ENCODE results near the gene GRM2.

Gene GRM2

GRCh38 chr3:51706021-51706485 is 815 bp upstream of the GRM2 start:
- DNase-seq, result no peak

GRCh38 chr3:51708216-51708845 is 1.5 kb downstream of the GRM2 start:
- DNase-seq, result no peak

GRCh38 chr3:51709004-51709420 is 2.1 kb downstream of the GRM2 start:
- DNase-seq, result no peak

GRCh38 chr3:51709675-51710074 is 2.8 kb downstream of the GRM2 start:
- DNase-seq, result no peak

- DNase-seq, result no peak
Observed at GRCh38 chr3:51710631-51711351, 3.9 kb downstream of the GRM2 start.

GRCh38 chr3:51711352-51712037 is 4.6 kb downstream of the GRM2 start:
- no peak for DNase-seq

- no peak for DNase-seq
Observed at GRCh38 chr3:51712038-51712420, 5.2 kb downstream of the GRM2 start.

GRCh38 chr3:51712511-51712931 is 5.7 kb downstream of the GRM2 start:
- DNase-seq, result no peak

GRCh38 chr3:51712963-51713362 is 6.1 kb downstream of the GRM2 start:
- DNase-seq, result no peak

GRCh38 chr3:51715231-51715976 is 8.5 kb downstream of the GRM2 start:
- no peak for DNase-seq

- no peak for DNase-seq
Observed at GRCh38 chr3:51715977-51716294, 9.1 kb downstream of the GRM2 start.

GRCh38 chr3:51716805-51717204 is 9.9 kb downstream of the GRM2 start:
- no peak for DNase-seq

GRCh38 chr3:51717446-51717845 is 10.6 kb downstream of the GRM2 start:
- no peak for DNase-seq

- no peak for DNase-seq
Observed at GRCh38 chr3:51717947-51718346, 11.1 kb downstream of the GRM2 start.

- no peak for DNase-seq
Observed at GRCh38 chr3:51718547-51719409, 11.9 kb downstream of the GRM2 start.

GRCh38 chr3:51719410-51720025 is 12.7 kb downstream of the GRM2 start:
- DNase-seq, result no peak

- DNase-seq, result no peak
Observed at GRCh38 chr3:51720292-51721061, 13.6 kb downstream of the GRM2 start.

- DNase-seq, result no peak
Observed at GRCh38 chr3:51721062-51721745, 14.3 kb downstream of the GRM2 start.

- no peak for DNase-seq
Observed at GRCh38 chr3:51722362-51722761, 15.5 kb downstream of the GRM2 start.

GRCh38 chr3:51727500-51727899 is 20.6 kb downstream of the GRM2 start:
- DNase-seq, result no peak
